HCT116 (cell line): ENCODE measurements around the gene SLF1. TPM values are rescaled to one million over a fixed set of nuclear protein-coding genes. Genes with fewer than 3 reads are reported as not detected.

Experiments
- ATAC-seq: fragments of 200-7000 bp; cut with Tn5 transposase; 2 replicates; pipeline ENCODE4 v1.9.1; 2020; ENCODE audit warnings: mild to moderate bottlenecking, moderate library complexity
- BruUV-seq: library from RNA; stranded (reverse); fragments of 400-500 nt; replicated peaks from 2 replicates; lab custom pipeline; 2021; lab: Mats Ljungman, UMichigan
- CTCF ChIA-PET: fragments of 300-600 bp; sonication (Branson Sonifier 250); formaldehyde crosslinking; loops from one replicate; lab custom pipeline; 2021; ENCODE audit warnings: antibody characterized with exemption; lab: Charles Lee
- POLR2A ChIA-PET: fragments of 300-600, 350-600 bp; sonication (Branson Sonifier 250); formaldehyde crosslinking; loops from one replicate; lab custom pipeline; 2021; ENCODE audit warnings: antibody characterized with exemption; lab: Charles Lee
- RAD21 ChIA-PET, 2 experiments: fragments of 300-600 bp; sonication (Branson Sonifier 250); formaldehyde crosslinking; loops; one replicate each; lab custom pipeline; 2023; ENCODE audit warnings: low total read pairs in 2 of 2; ENCODE audit not compliant: uncharacterized antibody in 2 of 2, unreplicated experiment in 2 of 2, low non-redundant PET in 1 of 2; lab: Charles Lee
- DNase-seq: peaks from one replicate; pipeline ENCODE4 v3.0.0-alpha.2; 2010; ENCODE audit warnings: low read depth, low spot score
- H2AFZ ChIP-seq: fragments of 200-600 bp; shearing (Covaris generic), sonication (generic); 2 replicates; pipeline ENCODE4 v1.6.1; 2017; ENCODE audit warnings: low read depth, mixed run types, mixed read lengths, antibody characterized with exemption, low read length; ENCODE audit not compliant: poor library complexity, severe bottlenecking
- H3K27ac ChIP-seq: 2 replicates; pipeline ENCODE4 v1.5.1; 2012; ENCODE audit warnings: low read depth, low read length
- H3K27me3 ChIP-seq: fragments of 200-600 bp; sonication (generic); 2 replicates; pipeline ENCODE4 v1.6.1; 2016; ENCODE audit warnings: mixed run types, low read length, mixed read lengths; ENCODE audit not compliant: insufficient read depth
- H3K36me3 ChIP-seq, 2 experiments: fragments of 200-500 bp in 1 of 2; fragments of 200-600 bp in 1 of 2; sonication (Bioruptor generic) in 1 of 2; sonication (generic) in 1 of 2; 2 replicates each; pipeline versions ENCODE4 v1.5.1 to v1.6.1; 2014 to 2016; ENCODE audit warnings: low read length in 2 of 2, inconsistent platforms in 1 of 2, mixed read lengths in 1 of 2, mixed run types in 1 of 2; ENCODE audit not compliant: insufficient read depth in 2 of 2, control insufficient read depth in 1 of 2
- H3K4me1 ChIP-seq, 2 experiments: fragments of 200-600 bp in 1 of 2; sonication (generic) in 1 of 2; 2 replicates each; pipeline versions ENCODE4 v1.5.1 to v1.6.1; 2012 to 2017; ENCODE audit warnings: low read length in 2 of 2, inconsistent platforms in 1 of 2, mild to moderate bottlenecking in 1 of 2, mixed read lengths in 1 of 2, mixed run types in 1 of 2, moderate library complexity in 1 of 2; ENCODE audit not compliant: insufficient read depth in 2 of 2, control insufficient read depth in 1 of 2
- H3K4me2 ChIP-seq: fragments of 200-600 bp; sonication (generic); 2 replicates; pipeline ENCODE4 v1.6.1; 2017; ENCODE audit warnings: mixed run types, low read length, mixed read lengths
- H3K4me3 ChIP-seq, 2 experiments: fragments of 200-600 bp in 1 of 2; sonication (generic) in 1 of 2; replicated peaks in 1 of 2; 2 replicates each; pipeline ENCODE4 v1.5.1; 2011 to 2016; ENCODE audit warnings: low read length in 2 of 2, control low read depth in 1 of 2, low read depth in 1 of 2, mild to moderate bottlenecking in 1 of 2, mixed read lengths in 1 of 2, mixed run types in 1 of 2
- H3K79me2 ChIP-seq: fragments of 200-600 bp; sonication (generic); 2 replicates; pipeline ENCODE4 v1.6.1; 2017; ENCODE audit warnings: mild to moderate bottlenecking, mixed run types, low read length, moderate library complexity, mixed read lengths; ENCODE audit not compliant: insufficient read depth
- H3K9ac ChIP-seq: fragments of 200-600 bp; sonication (generic); 2 replicates; pipeline ENCODE4 v1.6.1; 2016; ENCODE audit warnings: low read length, mixed read lengths
- H3K9me2 ChIP-seq: fragments of 200-600 bp; sonication (generic), shearing (Covaris generic); 2 replicates; pipeline ENCODE4 v1.6.1; 2017; ENCODE audit warnings: mixed run types, mild to moderate bottlenecking, moderate library complexity; ENCODE audit not compliant: insufficient read depth
- H3K9me3 ChIP-seq, 2 experiments: fragments of 200-500 bp in 1 of 2; fragments of 200-600 bp in 1 of 2; sonication (Bioruptor generic) in 1 of 2; sonication (generic) in 1 of 2; 2 replicates each; pipeline ENCODE4 v1.6.1; 2014 to 2017; ENCODE audit warnings: low read length in 2 of 2, mixed read lengths in 2 of 2, inconsistent platforms in 1 of 2, low read depth in 1 of 2, mild to moderate bottlenecking in 1 of 2, mixed run types in 1 of 2, moderate library complexity in 1 of 2; ENCODE audit not compliant: control insufficient read depth in 1 of 2, insufficient read depth in 1 of 2
- H4K20me1 ChIP-seq: fragments of 200-600 bp; sonication (generic), shearing (Covaris generic); 2 replicates; pipeline ENCODE4 v1.6.1; 2017; ENCODE audit warnings: mixed run types, mild to moderate bottlenecking, moderate library complexity; ENCODE audit not compliant: insufficient read depth
- ATF3 ChIP-seq: IDR thresholded peaks from 2 replicates; pipeline ENCODE4 v1.6.1; 2012
- CBX3 ChIP-seq: IDR thresholded peaks from 2 replicates; pipeline ENCODE4 v1.6.1; 2012; ENCODE audit warnings: low read depth
- ELF1 ChIP-seq: IDR thresholded peaks from 2 replicates; pipeline ENCODE4 v1.6.1; 2012; ENCODE audit warnings: low read depth, borderline replicate concordance
- EZH2 ChIP-seq: fragments of 200-600 bp; sonication (generic); IDR thresholded peaks from 2 replicates; pipeline ENCODE4 v1.6.1; 2017; ENCODE audit warnings: antibody characterized with exemption, mixed run types
- EZH2phosphoT487 ChIP-seq: fragments of 200-600 bp; IDR thresholded peaks from 2 replicates; pipeline ENCODE4 v1.6.1; 2018; ENCODE audit warnings: antibody characterized with exemption, borderline replicate concordance
- FOSL1 ChIP-seq: IDR thresholded peaks from 2 replicates; pipeline ENCODE4 v1.6.1; 2012; ENCODE audit warnings: low read depth
- JUND ChIP-seq: IDR thresholded peaks from 2 replicates; pipeline ENCODE4 v1.6.1; 2012
- POLR2AphosphoS5 ChIP-seq: IDR thresholded peaks from 2 replicates; pipeline ENCODE4 v1.6.1; 2011; ENCODE audit warnings: mild to moderate bottlenecking, low read depth, low read length, moderate library complexity
- RAD21 ChIP-seq: IDR thresholded peaks from 2 replicates; pipeline ENCODE4 v1.6.1; 2012; ENCODE audit warnings: low read depth, mild to moderate bottlenecking
- REST ChIP-seq: IDR thresholded peaks from 2 replicates; pipeline ENCODE4 v1.6.1; 2012; ENCODE audit warnings: low read depth
- SIN3A ChIP-seq: IDR thresholded peaks from 2 replicates; pipeline ENCODE4 v1.6.1; 2012; ENCODE audit warnings: low read depth
- SP1 ChIP-seq: IDR thresholded peaks from 2 replicates; pipeline ENCODE4 v1.6.1; 2012; ENCODE audit warnings: low read depth
- SRF ChIP-seq: IDR thresholded peaks from 2 replicates; pipeline ENCODE4 v1.6.1; 2012; ENCODE audit warnings: low read depth
- TCF7L2 ChIP-seq: IDR thresholded peaks from 2 replicates; pipeline ENCODE4 v1.7.0; 2011; ENCODE audit warnings: borderline replicate concordance, inconsistent platforms; ENCODE audit not compliant: insufficient read depth, insufficient read length; ENCODE audit errors: extremely low read depth
- YY1 ChIP-seq: IDR thresholded peaks from 2 replicates; pipeline ENCODE4 v1.6.1; 2011; ENCODE audit warnings: low read length, low read depth, moderate library complexity, mild to moderate bottlenecking; ENCODE audit not compliant: insufficient replicate concordance; ENCODE audit errors: extremely low read depth
- ZFX ChIP-seq: fragments of 450-650 bp; IDR thresholded peaks from 2 replicates; pipeline ENCODE4 v1.6.1; 2017
- ZNF274 ChIP-seq: fragments of 200-500 bp; sonication (Bioruptor generic); IDR thresholded peaks from 2 replicates; pipeline ENCODE4 v1.6.1; 2014; ENCODE audit warnings: mild to moderate bottlenecking, low read depth, low read length, inconsistent platforms
- intact Hi-C: fragments of 100-400 bp; cut with micrococcal nuclease; formaldehyde crosslinking; loops from 2 replicates; pipeline ENCODE4 v1.10.0; 2022
- total RNA-seq: library from RNA; stranded (reverse); gene quantifications from one replicate; pipeline ENCODE4 v1.2.1, GENCODE V29; 2021; ENCODE audit not compliant: unreplicated experiment
- TF ChIP-seq, protein P1 (sequence below), 3 experiments: fragments of 200-600 bp in 1 of 3; sonication (generic) in 1 of 3; IDR thresholded peaks in 2 of 3; conservative IDR thresholded peaks in 1 of 3; 2 replicates each; pipeline ENCODE4 v1.5.1; 2012 to 2017; ENCODE audit warnings: low read depth in 2 of 3, low read length in 2 of 3, antibody characterized with exemption in 1 of 3, borderline replicate concordance in 1 of 3, control low read depth in 1 of 3, mild to moderate bottlenecking in 1 of 3, mixed read lengths in 1 of 3, mixed run types in 1 of 3, moderate library complexity in 1 of 3; ENCODE audit not compliant: insufficient read depth in 1 of 3

Gene SLF1
- total RNA-seq, 1 experiment from 2014 or later, result 10.4 TPM

DNA sequence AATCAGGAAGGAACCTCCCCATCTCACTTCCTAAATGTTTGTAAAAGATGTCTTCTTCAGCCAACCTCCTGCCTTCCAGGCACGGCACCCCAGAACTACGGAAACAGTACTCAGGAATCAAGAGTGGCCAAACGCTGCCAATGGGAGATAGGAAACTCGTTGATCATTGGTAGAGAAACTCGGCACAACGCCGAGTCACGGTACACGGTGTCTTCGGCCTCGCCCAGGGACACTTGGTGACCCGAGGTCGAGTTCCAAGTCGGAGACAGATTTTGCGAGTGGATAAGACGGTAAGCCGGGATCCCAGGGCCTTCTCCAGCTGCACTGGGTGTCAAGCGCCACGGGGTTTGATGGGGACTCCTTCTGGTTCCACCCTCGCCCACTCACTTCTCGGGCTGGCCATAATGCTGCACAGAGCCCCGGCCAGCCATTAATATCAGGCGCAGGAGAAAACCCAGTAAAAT is 408 bp upstream of the SLF1 start:
- RAD21 ChIA-PET, result no interaction called here
- Histone ChIP-seq H3K36me3 (no peaks in the 10 kb centered on the region), H3K27me3 (no peaks in the 10 kb centered on the region), H3K79me2 (peaks cover 57% of the 10 kb centered on the region), H3K9me3 (no peaks in the 10 kb centered on the region), H3K4me2 (peak overlapping the region; percentile 96), H3K4me3 (peak overlapping the region; percentile 84 to 93), H4K20me1 (peaks cover 4% of the 10 kb centered on the region; the same call in 1 of the 2 replicates), H2AFZ (peak overlapping the region; percentile 89), H3K27ac (peak overlapping the region; percentile 68), H3K9ac (peak overlapping the region; percentile 76), H3K9me2 (no peaks in the 10 kb centered on the region), H3K4me1 (peaks cover 5 to 18% of the 10 kb centered on the region in 2 experiments)
- TSS peak; percentile 75 for BruUV-seq
- intact Hi-C loops, result no loop called here
- DNase-seq (peak; percentile 36), ATAC-seq (peak; percentile 68)
- CTCF ChIA-PET, result no interaction called here
- no peak for TF ChIP-seq REST
- no peak for TF ChIP-seq ZNF274
- TF ChIP-seq, protein P1, sequence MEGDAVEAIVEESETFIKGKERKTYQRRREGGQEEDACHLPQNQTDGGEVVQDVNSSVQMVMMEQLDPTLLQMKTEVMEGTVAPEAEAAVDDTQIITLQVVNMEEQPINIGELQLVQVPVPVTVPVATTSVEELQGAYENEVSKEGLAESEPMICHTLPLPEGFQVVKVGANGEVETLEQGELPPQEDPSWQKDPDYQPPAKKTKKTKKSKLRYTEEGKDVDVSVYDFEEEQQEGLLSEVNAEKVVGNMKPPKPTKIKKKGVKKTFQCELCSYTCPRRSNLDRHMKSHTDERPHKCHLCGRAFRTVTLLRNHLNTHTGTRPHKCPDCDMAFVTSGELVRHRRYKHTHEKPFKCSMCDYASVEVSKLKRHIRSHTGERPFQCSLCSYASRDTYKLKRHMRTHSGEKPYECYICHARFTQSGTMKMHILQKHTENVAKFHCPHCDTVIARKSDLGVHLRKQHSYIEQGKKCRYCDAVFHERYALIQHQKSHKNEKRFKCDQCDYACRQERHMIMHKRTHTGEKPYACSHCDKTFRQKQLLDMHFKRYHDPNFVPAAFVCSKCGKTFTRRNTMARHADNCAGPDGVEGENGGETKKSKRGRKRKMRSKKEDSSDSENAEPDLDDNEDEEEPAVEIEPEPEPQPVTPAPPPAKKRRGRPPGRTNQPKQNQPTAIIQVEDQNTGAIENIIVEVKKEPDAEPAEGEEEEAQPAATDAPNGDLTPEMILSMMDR (IDR thresholded peaks at IDR 0.05 in 2 of 3, conservative IDR thresholded peaks at IDR 0.05 in 1 of 3; ENCODE audit: borderline replicate concordance in 1 of 3, insufficient read depth in 1 of 3, low read depth in 2 of 3, low read length in 2 of 3), result no peak
- no peak for TF ChIP-seq YY1
- no peak for TF ChIP-seq ELF1
- no peak for TF ChIP-seq FOSL1
- no peak for TF ChIP-seq SIN3A
- TF ChIP-seq EZH2phosphoT487, result no peak
- TF ChIP-seq EZH2, result no peak
- no peak for TF ChIP-seq RAD21
- no peak for TF ChIP-seq SP1
- no peak for TF ChIP-seq POLR2AphosphoS5
- TF ChIP-seq ZFX, result no peak
- no peak for TF ChIP-seq TCF7L2
- TF ChIP-seq CBX3, result no peak
- no peak for TF ChIP-seq JUND
- TF ChIP-seq SRF, result no peak
- TF ChIP-seq ATF3, result no peak
- POLR2A ChIA-PET, result no interaction called here
